ENCODE measurements around the gene NPDC1.

NPDC1 gene

DNA sequence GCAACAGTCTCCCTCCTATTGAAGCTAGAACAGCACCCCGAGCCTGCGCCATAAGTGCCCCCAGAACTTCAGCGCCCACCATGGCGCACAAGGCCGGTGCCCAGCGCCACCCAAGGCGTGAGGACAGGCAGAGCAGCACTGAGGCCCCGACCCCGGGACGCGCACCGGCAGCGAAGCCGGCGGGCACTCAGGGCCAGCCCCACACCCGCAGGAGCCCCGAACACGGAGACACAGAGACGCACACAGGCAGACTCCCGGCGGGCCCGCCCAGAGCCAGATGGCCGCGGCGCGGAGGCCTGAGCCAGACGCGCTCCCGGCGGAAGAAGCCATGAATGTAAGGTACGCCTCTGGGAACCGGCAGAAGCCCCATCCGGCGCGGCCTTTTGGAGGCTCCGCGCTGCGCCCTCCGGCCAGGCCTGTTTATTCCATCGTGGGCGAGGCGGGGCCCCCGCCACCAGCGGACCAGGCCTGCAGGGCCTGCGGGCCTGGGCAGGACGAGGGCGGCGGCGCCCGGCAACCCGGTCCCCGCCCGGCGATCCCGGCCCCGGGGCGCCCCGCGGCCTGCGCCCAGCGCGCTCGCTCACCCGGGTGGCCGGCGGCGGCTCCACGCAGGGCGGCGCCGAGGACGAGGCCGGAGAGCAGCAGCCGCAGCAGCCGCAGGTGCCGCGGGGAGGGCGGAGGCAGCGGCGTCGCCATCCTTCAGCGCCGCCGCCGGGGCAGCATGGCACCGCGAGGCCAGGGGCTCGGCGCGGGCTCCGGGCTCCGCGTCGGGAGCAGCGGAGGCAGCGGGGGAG lies 486 bp downstream of the NPDC1 start:
- TF ChIP-seq, protein P1, sequence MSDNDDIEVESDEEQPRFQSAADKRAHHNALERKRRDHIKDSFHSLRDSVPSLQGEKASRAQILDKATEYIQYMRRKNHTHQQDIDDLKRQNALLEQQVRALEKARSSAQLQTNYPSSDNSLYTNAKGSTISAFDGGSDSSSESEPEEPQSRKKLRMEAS (IDR thresholded peaks at IDR 0.05): no peak; the same call in 1 of the 2 replicates
- TF ChIP-seq ZBTB7A (IDR thresholded peaks at IDR 0.05; ENCODE audit: low read depth): no peak
- no peak for TF ChIP-seq FOXM1 (IDR thresholded peaks at IDR 0.05; ENCODE audit: borderline replicate concordance, low read depth)
- TF ChIP-seq TAF1 (IDR thresholded peaks at IDR 0.05; ENCODE audit: low read depth): no peak
- no peak for TF ChIP-seq TEAD4 (IDR thresholded peaks at IDR 0.05)
- no peak for TF ChIP-seq TCF12 (IDR thresholded peaks at IDR 0.05; ENCODE audit: low read depth)
- TF ChIP-seq NFIC (IDR thresholded peaks at IDR 0.05): no peak

DNA sequence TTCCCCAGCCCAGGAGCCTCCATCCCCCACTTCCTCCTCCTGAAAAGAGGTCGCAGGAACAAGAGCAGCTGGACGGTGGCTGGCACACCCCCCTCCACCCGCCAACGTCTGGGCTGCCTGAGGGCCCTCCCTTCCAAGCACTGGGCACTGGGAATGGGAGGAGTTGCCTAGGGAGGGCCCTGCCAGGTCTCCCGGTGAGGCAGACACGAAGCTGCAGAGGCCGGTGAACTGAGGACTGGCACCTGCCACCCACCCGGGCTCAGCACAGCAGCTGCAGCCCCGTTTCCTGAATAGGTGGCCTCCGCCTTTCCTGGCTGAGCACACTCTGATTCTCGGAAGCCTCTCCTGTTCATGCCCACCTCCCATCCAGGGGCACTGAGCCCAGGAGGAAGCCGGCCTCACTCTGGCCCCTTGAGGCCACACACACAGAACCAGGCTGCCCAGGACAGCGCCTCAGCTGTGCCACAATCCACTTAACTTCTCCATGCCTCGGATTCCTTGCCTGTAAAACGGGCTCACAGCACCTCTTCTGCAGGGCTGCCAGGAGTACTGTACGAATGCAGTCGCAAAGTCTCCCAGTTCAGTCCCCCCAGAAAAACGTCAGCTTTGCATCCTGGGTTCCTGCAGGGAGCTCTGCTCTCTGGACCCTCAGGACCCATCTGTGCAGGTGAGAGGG lies 1.3 kb downstream of the NPDC1 start:
- TF ChIP-seq NFIC (IDR thresholded peaks at IDR 0.05) (no peak), TCF12 (IDR thresholded peaks at IDR 0.05; ENCODE audit: low read depth) (no peak), EGR1 (IDR thresholded peaks at IDR 0.05) (no peak), ZBTB7A (IDR thresholded peaks at IDR 0.05; ENCODE audit: low read depth) (no peak), TAF1 (IDR thresholded peaks at IDR 0.05; ENCODE audit: low read depth) (no peak), TEAD4 (IDR thresholded peaks at IDR 0.05) (no peak), EP300 (IDR thresholded peaks at IDR 0.05; ENCODE audit: borderline replicate concordance) (no peak), RAD21 (IDR thresholded peaks at IDR 0.05; ENCODE audit: low read depth) (no peak), FOXM1 (IDR thresholded peaks at IDR 0.05; ENCODE audit: borderline replicate concordance, low read depth) (no peak)
- TF ChIP-seq, protein P1 (IDR thresholded peaks at IDR 0.05): no peak
- TF ChIP-seq, protein P2, sequence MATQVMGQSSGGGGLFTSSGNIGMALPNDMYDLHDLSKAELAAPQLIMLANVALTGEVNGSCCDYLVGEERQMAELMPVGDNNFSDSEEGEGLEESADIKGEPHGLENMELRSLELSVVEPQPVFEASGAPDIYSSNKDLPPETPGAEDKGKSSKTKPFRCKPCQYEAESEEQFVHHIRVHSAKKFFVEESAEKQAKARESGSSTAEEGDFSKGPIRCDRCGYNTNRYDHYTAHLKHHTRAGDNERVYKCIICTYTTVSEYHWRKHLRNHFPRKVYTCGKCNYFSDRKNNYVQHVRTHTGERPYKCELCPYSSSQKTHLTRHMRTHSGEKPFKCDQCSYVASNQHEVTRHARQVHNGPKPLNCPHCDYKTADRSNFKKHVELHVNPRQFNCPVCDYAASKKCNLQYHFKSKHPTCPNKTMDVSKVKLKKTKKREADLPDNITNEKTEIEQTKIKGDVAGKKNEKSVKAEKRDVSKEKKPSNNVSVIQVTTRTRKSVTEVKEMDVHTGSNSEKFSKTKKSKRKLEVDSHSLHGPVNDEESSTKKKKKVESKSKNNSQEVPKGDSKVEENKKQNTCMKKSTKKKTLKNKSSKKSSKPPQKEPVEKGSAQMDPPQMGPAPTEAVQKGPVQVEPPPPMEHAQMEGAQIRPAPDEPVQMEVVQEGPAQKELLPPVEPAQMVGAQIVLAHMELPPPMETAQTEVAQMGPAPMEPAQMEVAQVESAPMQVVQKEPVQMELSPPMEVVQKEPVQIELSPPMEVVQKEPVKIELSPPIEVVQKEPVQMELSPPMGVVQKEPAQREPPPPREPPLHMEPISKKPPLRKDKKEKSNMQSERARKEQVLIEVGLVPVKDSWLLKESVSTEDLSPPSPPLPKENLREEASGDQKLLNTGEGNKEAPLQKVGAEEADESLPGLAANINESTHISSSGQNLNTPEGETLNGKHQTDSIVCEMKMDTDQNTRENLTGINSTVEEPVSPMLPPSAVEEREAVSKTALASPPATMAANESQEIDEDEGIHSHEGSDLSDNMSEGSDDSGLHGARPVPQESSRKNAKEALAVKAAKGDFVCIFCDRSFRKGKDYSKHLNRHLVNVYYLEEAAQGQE (IDR thresholded peaks at IDR 0.05; ENCODE audit: low read depth): no peak

DNA sequence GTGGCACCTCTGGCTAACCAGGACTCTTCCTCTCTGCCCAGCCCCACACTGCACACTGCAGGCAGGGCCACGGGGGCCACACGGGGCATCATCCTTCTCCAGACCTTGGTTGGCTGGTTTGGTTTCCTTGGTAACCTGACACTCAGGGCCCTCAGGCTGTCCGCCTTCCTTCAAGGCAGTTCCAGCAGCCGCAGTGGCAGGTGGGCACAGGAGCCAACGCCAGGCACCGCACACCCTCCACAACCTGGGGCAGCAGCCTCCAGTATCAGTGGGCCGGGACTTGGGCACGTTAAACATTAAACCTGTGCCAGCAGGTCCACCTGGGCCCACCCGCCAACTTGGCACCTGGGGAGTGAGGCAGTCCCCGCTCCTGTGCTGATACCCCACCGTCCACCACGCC lies 1.9 kb downstream of the NPDC1 start:
- no peak for TF ChIP-seq EP300 (IDR thresholded peaks at IDR 0.05; ENCODE audit: borderline replicate concordance)
- TF ChIP-seq, protein P3, sequence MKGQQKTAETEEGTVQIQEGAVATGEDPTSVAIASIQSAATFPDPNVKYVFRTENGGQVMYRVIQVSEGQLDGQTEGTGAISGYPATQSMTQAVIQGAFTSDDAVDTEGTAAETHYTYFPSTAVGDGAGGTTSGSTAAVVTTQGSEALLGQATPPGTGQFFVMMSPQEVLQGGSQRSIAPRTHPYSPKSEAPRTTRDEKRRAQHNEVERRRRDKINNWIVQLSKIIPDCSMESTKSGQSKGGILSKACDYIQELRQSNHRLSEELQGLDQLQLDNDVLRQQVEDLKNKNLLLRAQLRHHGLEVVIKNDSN (IDR thresholded peaks at IDR 0.05): no peak
- TF ChIP-seq RAD21 (IDR thresholded peaks at IDR 0.05; ENCODE audit: low read depth): no peak
- no peak for TF ChIP-seq CREB1 (IDR thresholded peaks at IDR 0.05; ENCODE audit: low read depth)
- no peak for TF ChIP-seq CEBPB (IDR thresholded peaks at IDR 0.05)
- TF ChIP-seq YY1 (IDR thresholded peaks at IDR 0.05; ENCODE audit: low read depth): no peak
- TF ChIP-seq NFIC (IDR thresholded peaks at IDR 0.05): no peak
- TF ChIP-seq TCF12 (IDR thresholded peaks at IDR 0.05; ENCODE audit: low read depth): no peak
- TF ChIP-seq TEAD4 (IDR thresholded peaks at IDR 0.05): no peak
- TF ChIP-seq FOXM1 (IDR thresholded peaks at IDR 0.05; ENCODE audit: borderline replicate concordance, low read depth): no peak
- TF ChIP-seq, protein P2 (IDR thresholded peaks at IDR 0.05; ENCODE audit: low read depth): no peak
- no peak for TF ChIP-seq TAF1 (IDR thresholded peaks at IDR 0.05; ENCODE audit: low read depth)
- TF ChIP-seq, protein P1 (IDR thresholded peaks at IDR 0.05): no peak
- TF ChIP-seq ZBTB7A (IDR thresholded peaks at IDR 0.05; ENCODE audit: low read depth): no peak
- no peak for TF ChIP-seq EGR1 (IDR thresholded peaks at IDR 0.05)

DNA sequence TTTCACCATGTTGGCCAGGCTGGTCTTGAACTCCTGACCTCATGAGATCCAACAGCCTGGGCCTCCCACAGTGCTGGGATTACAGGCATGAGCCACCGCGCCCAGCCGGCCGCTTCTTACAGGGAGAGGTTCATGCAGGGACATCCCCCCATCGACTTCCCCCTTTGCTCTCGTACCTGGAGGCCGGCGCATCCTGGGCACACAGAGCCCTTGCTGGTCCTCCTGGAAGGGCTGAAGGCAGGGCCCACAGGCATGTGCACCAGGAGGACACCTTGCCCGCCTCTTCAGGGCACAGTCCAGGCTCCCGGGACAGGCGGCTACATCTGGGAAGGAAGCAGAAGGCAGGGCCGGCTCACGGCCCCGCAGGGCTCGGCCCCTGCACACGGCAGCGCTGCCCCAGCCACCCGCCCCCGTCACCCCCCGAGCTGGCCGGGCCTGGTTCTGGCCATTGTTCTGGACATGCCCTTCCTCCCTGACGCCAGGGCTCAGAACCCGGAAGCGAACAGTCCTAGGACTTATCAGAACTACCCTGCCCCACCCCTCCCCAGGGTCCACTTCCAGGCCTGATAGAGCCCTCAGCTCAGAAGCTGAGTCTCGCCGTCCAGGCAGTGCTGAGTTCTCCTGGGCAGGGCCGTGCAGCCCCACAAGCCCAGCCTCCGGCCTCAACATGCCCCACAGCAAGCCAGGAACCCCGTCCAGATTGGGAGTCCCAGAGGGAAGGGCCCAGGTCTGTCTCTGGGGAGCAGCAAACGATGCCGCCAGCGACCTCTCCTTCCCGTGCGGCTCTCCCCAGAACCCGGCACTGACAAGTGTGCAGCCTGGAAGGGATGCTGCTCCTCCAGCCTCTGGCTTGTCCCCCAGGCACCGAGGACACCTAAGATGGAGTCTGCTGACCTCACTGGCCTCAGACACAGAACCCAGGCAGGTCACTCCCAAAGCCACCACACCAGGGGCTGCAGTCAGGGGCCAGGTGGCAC lies 2.9 kb downstream of the NPDC1 start:
- TF ChIP-seq, protein P3 (IDR thresholded peaks at IDR 0.05): no peak
- no peak for TF ChIP-seq FOXM1 (IDR thresholded peaks at IDR 0.05; ENCODE audit: borderline replicate concordance, low read depth)
- no peak for TF ChIP-seq CREB1 (IDR thresholded peaks at IDR 0.05; ENCODE audit: low read depth)
- no peak for TF ChIP-seq CEBPB (IDR thresholded peaks at IDR 0.05)
- TF ChIP-seq ZBTB7A (IDR thresholded peaks at IDR 0.05; ENCODE audit: low read depth): no peak
- no peak for TF ChIP-seq NFIC (IDR thresholded peaks at IDR 0.05)
- no peak for TF ChIP-seq EGR1 (IDR thresholded peaks at IDR 0.05)
- TF ChIP-seq, protein P1 (IDR thresholded peaks at IDR 0.05): no peak
- no peak for TF ChIP-seq RAD21 (IDR thresholded peaks at IDR 0.05; ENCODE audit: low read depth)
- TF ChIP-seq EP300 (IDR thresholded peaks at IDR 0.05; ENCODE audit: borderline replicate concordance): no peak
- no peak for TF ChIP-seq TEAD4 (IDR thresholded peaks at IDR 0.05)

Measured in Ishikawa (cell line).